Neural cell (in vitro differentiated cells): ENCODE measurements around the gene S100A2.

Experiments used
- CTCF ChIP-seq: fragments of 450-650 bp; IDR thresholded peaks from 2 replicates; pipeline ENCODE4 v1.5.1; 2014; ENCODE audit warnings: antibody characterized with exemption, mild to moderate bottlenecking, moderate library complexity; ENCODE audit not compliant: poor library complexity, severe bottlenecking
- EP300 ChIP-seq: fragments of 450-650 bp; conservative IDR thresholded peaks from 2 replicates; pipeline ENCODE4 v1.6.1; 2014; ENCODE audit warnings: antibody characterized with exemption, mild to moderate bottlenecking, moderate library complexity; ENCODE audit not compliant: poor library complexity, severe bottlenecking
- EZH2 ChIP-seq: fragments of 200-600, 300-800 bp; shearing (Covaris generic), sonication (generic); IDR thresholded peaks from 2 replicates; pipeline ENCODE4 v1.6.1; 2014; ENCODE audit warnings: antibody characterized with exemption, low read length, borderline replicate concordance, mild to moderate bottlenecking; ENCODE audit not compliant: insufficient read depth, poor library complexity, severe bottlenecking
- POLR2AphosphoS5 ChIP-seq: IDR thresholded peaks from 2 replicates; pipeline ENCODE4 v1.6.1; 2012
- RAD21 ChIP-seq: fragments of 450-650 bp; conservative IDR thresholded peaks from 2 replicates; pipeline ENCODE4 v1.6.1; 2014; ENCODE audit warnings: antibody characterized with exemption, mild to moderate bottlenecking, moderate library complexity
- SMC3 ChIP-seq: fragments of 450-650 bp; conservative IDR thresholded peaks from 2 replicates; pipeline ENCODE4 v1.6.1; 2014; ENCODE audit warnings: antibody characterized with exemption, mild to moderate bottlenecking, moderate library complexity; ENCODE audit not compliant: poor library complexity

DNA sequence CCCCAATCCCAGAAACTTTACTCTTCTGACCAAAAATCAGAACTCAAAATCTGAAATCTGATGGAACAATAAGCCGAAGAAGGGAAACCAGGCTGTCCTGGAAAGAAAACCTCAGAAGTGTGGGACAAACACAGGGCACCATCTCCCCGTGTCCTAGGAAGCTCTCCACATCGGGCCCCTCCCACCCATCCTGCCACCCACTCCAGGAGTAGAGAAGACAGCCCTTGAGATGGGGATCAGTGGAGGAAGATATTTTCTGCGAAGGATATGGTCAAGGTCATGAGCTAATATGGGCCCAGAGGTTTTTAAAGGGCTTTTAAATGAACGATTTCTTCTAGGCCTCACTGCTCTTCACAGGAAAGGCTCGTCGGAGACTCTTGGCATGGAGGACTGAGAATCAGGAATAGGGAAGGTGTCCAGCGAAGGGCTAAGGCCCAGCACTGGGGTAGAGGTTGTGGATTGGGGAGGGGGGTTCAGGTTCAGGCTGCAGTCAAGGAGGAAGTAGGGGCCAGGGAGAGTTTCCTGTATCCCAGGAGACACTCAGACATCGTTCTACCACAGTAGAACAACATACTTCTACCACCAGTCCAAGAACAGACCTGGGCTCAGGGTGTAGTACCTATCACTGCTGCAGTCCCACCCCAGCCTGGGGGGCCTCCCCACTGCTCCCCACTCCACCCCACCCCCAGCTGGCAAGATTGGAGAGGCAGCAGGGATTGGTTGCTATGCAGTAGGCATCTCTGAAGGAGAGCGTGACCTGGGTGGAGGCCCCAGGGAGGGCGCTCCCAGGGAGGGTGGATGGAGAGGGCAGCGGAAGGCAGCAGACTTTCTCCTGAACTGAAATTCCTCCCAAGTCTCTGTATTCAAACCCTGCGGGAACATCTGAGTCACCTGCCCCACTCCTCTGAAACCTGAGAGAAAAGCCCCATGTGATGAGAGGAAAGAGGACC lies 23.7 kb downstream of the S100A2 start:
- TF ChIP-seq POLR2AphosphoS5 (no peak), CTCF (no peak), SMC3 (no peak), RAD21 (no peak), EZH2 (no peak), EP300 (no peak)
